ENCODE measurements around the gene TUT7. TPM values are rescaled to one million over a fixed set of nuclear protein-coding genes. Genes with fewer than 3 reads are reported as not detected.

TUT7 gene
- total and polyA plus RNA-seq, 2 experiments from 2014 or later, result 21.4 to 23.8 TPM

- DNase-seq (ENCODE audit: low spot score) (no peak), ATAC-seq (no peak)
- Mint-ChIP-seq H3K36me3 (ENCODE audit: low read depth) (peaks cover 25% of the 10 kb centered on the region), H3K4me3 (no peak overlapping the region), H3K9me3 (no peaks in the 10 kb centered on the region), H3K4me1 (no peaks in the 10 kb centered on the region), H3K27me3 (ENCODE audit: insufficient read depth, low read depth, poor library complexity) (no peaks in the 10 kb centered on the region), H3K27ac (no peak overlapping the region)
- no peaks in the 10 kb centered on the region for H3K27me3 ChIP-seq (ENCODE audit: insufficient read depth)
- H3K9me2 ChIP-seq (ENCODE audit: insufficient read depth), result no peaks in the 10 kb centered on the region
- TF ChIP-seq ETS1 (IDR thresholded peaks at IDR 0.05) (no peak), CREB1 (CRISPR knock-in tag; IDR thresholded peaks at IDR 0.05; ENCODE audit: low read depth) (no peak), STAT1 (IDR thresholded peaks at IDR 0.05; ENCODE audit: unreplicated experiment) (no peak), ZNF462 (CRISPR knock-in tag; IDR thresholded peaks at IDR 0.05) (no peak), REST (IDR thresholded peaks at IDR 0.05; ENCODE audit: unreplicated experiment) (no peak), ZNF114 (CRISPR knock-in tag; IDR thresholded peaks at IDR 0.05) (no peak)
- H3K27ac ChIP-seq (ENCODE audit: low read depth), result no peak overlapping the region
- no peak overlapping the region for H2AFZ ChIP-seq
- peaks cover 6% of the 10 kb centered on the region; the same call in 1 of the 2 replicates for H4K20me1 ChIP-seq (replicated peaks; ENCODE audit: insufficient read depth)
- H3K4me1 ChIP-seq (ENCODE audit: insufficient read depth), result no peaks in the 10 kb centered on the region
- peaks cover 13% of the 10 kb centered on the region; the same call in 1 of the 2 replicates for H3K36me3 ChIP-seq (ENCODE audit: insufficient read depth)
- H3K4me3 ChIP-seq, result no peak overlapping the region
- H3K4me2 ChIP-seq, result no peak overlapping the region
- H3K79me2 ChIP-seq (replicated peaks; ENCODE audit: insufficient read depth), result peaks cover 37% of the 10 kb centered on the region
- H3F3A ChIP-seq (replicated peaks; ENCODE audit: low read depth), result no peaks in the 10 kb centered on the region
Observed at GRCh38 chr9:86344818-86345217, 9.4 kb downstream of the TUT7 start.

Measured in GM23338 (cell line).